HepG2 (cell line): ENCODE results near the gene PKIB. TPM values are rescaled to one million over a fixed set of nuclear protein-coding genes. Genes with fewer than 3 reads are reported as not detected.
"Not testable (repeated sequence)": the region's sequence is repeated elsewhere in the genome, so short reads cannot be mapped to it uniquely, and the experiment has no call there.

Source experiments
- ATAC-seq: fragments of 200-7000 bp; cut with Tn5 transposase; 3 replicates; pipeline ENCODE4 v1.9.1; 2020; ENCODE audit warnings: mild to moderate bottlenecking, moderate library complexity
- BruUV-seq: library from RNA; stranded (reverse); fragments of 400-500 nt; replicated peaks from 2 replicates; lab custom pipeline; 2021; lab: Mats Ljungman, UMichigan
- CTCF ChIA-PET: fragments of 300-600 bp; formaldehyde crosslinking; extraction: SDS; loops from one replicate; lab custom pipeline; 2021; ENCODE audit warnings: low total read pairs, inconsistent platforms, low intra/inter-chr PET ratio; lab: Yijun Ruan, JAX
- POLR2A ChIA-PET: fragments of 350-600 bp; sonication (Branson Sonifier 250); formaldehyde crosslinking; loops from one replicate; lab custom pipeline; 2020; ENCODE audit warnings: antibody characterized with exemption, inconsistent platforms; lab: Yijun Ruan, JAX
- DNase-seq: peaks from one replicate; pipeline ENCODE4 v3.0.0-alpha.2; 2015; ENCODE audit warnings: low spot score
- FAIRE-seq: peaks from 3 replicates; lab custom pipeline; 2011; peaks lifted over from hg19 to GRCh38; lab: Jason Lieb, UNC
- H2AFZ ChIP-seq: one replicate; pipeline ENCODE4 v1.6.1; 2011; ENCODE audit warnings: low read length, inconsistent platforms
- H3K27ac ChIP-seq: fragments of 300-600 bp; 3 replicates; pipeline ENCODE4 v1.8.0; 2011; ENCODE audit warnings: mixed run types, mild to moderate bottlenecking, mixed read lengths, low read length, inconsistent platforms; ENCODE audit not compliant: insufficient read depth; ENCODE audit errors: extremely low read length
- H3K27me3 ChIP-seq, 2 experiments: fragments of 200-600 bp in 1 of 2; 2 replicates in 1 of 2; 3 replicates in 1 of 2; pipeline versions ENCODE4 v1.6.0 to v1.8.0; 2011; ENCODE audit warnings: low read length in 2 of 2, mild to moderate bottlenecking in 2 of 2, moderate library complexity in 2 of 2, inconsistent platforms in 1 of 2; ENCODE audit not compliant: insufficient read depth in 2 of 2, control insufficient read depth in 1 of 2
- H3K36me3 ChIP-seq, 2 experiments: fragments of 200-600 bp in 1 of 2; replicated peaks in 1 of 2; 2 replicates in 1 of 2; 3 replicates in 1 of 2; pipeline versions ENCODE4 v1.5.1 to v1.8.0; 2011; ENCODE audit warnings: low read length in 2 of 2, inconsistent platforms in 1 of 2; ENCODE audit not compliant: insufficient read depth in 2 of 2, control insufficient read depth in 1 of 2
- H3K4me1 ChIP-seq: 2 replicates; pipeline ENCODE4 v1.5.1; 2012; ENCODE audit warnings: low read length, inconsistent platforms; ENCODE audit not compliant: insufficient read depth
- H3K4me2 ChIP-seq: 2 replicates; pipeline ENCODE4 v1.6.0; 2011; ENCODE audit warnings: low read depth, low read length, inconsistent platforms
- H3K4me3 ChIP-seq, 3 experiments: fragments of 200-600 bp in 1 of 3; sonication (generic), shearing (Covaris generic) in 1 of 3; replicated peaks in 1 of 3; 2 replicates each; pipeline ENCODE4 v1.5.1; 2011 to 2016; ENCODE audit warnings: low read length in 3 of 3, inconsistent platforms in 2 of 3, low read depth in 2 of 3, mild to moderate bottlenecking in 2 of 3, control low read depth in 1 of 3, mixed read lengths in 1 of 3; ENCODE audit not compliant: insufficient read depth in 1 of 3
- H3K79me2 ChIP-seq: one replicate; pipeline ENCODE4 v1.6.1; 2011; ENCODE audit warnings: low read length, inconsistent platforms; ENCODE audit not compliant: insufficient read depth
- H3K9ac ChIP-seq: 2 replicates; pipeline ENCODE4 v1.6.0; 2011; ENCODE audit warnings: mild to moderate bottlenecking, low read depth, low read length, inconsistent platforms; ENCODE audit not compliant: insufficient read depth
- H3K9me3 ChIP-seq: 2 replicates; pipeline ENCODE4 v1.5.1; 2012; ENCODE audit warnings: mild to moderate bottlenecking, low read length
- H4K20me1 ChIP-seq: 2 replicates; pipeline ENCODE4 v1.6.0; 2011; ENCODE audit warnings: inconsistent platforms, mild to moderate bottlenecking, low read length, moderate library complexity; ENCODE audit not compliant: insufficient read depth
- SMC3 ChIP-seq: IDR thresholded peaks from 2 replicates; pipeline ENCODE4 v1.6.1; 2011; ENCODE audit warnings: low read length, improper control_type of control experiment
- STAG1 ChIP-seq: sonication (generic); formaldehyde crosslinking; IDR thresholded peaks from 2 replicates; pipeline ENCODE4 v1.4.0; 2020; ENCODE audit warnings: missing genetic modification reagents
- WGBS: methylation state at CpG from one replicate; pipeline ENCODE4 v1.1.6; 2017; ENCODE audit warnings: low lambda C conversion rate; 5-methylcytosine and 5-hydroxymethylcytosine counted together
- in situ Hi-C: cut with HindIII; loops from 2 replicates; pipeline ENCODE4 v1.10.0; 2017; ENCODE audit warnings: low pct_unique_long_range_greater_than_20kb; ENCODE audit not compliant: extremely low pct_ligation_motif_present
- intact Hi-C: fragments of 100-400 bp; cut with micrococcal nuclease; formaldehyde crosslinking; loops from one replicate; pipeline ENCODE4 v1.10.0; 2022; ENCODE audit not compliant: unreplicated experiment
- polyA plus RNA-seq, 8 experiments: library from polyadenylated mRNA; depleted of rRNA in 3 of 8; stranded (reverse) in 7 of 8; unstranded in 1 of 8; fragments of >200 nt; fragmentation: Illumina TruSeq in 4 of 8; extraction: Trizol in 4 of 8; gene quantifications; 2 replicates each; pipeline versions ENCODE4 v1.2.1 to v1.2.3, GENCODE V29; 2011 to 2016; ENCODE audit warnings: low read depth in 4 of 8, missing spikeins in 1 of 8, mixed read lengths in 1 of 8; ENCODE audit not compliant: insufficient read depth in 1 of 8
- total RNA-seq, 5 experiments: library from RNA; depleted of rRNA; stranded (reverse); fragments of >200 nt; fragmentation: Illumina TruSeq; extraction: Trizol; gene quantifications; 2 replicates each; pipeline ENCODE4 v1.2.3, GENCODE V29; 2016; ENCODE audit warnings: low read depth in 1 of 5
- TF ChIP-seq, protein P1 (sequence below): sonication (generic); formaldehyde crosslinking; IDR thresholded peaks from 2 replicates; pipeline ENCODE4 v1.5.0; 2020; ENCODE audit warnings: mild to moderate bottlenecking, missing genetic modification reagents, moderate library complexity

The PKIB gene
- total and polyA plus RNA-seq, 2 of the 13 experiments (the other 11 are each of a cell fraction or from before 2014, with no cell fraction given) = 1.4 to 1.5 TPM

DNA sequence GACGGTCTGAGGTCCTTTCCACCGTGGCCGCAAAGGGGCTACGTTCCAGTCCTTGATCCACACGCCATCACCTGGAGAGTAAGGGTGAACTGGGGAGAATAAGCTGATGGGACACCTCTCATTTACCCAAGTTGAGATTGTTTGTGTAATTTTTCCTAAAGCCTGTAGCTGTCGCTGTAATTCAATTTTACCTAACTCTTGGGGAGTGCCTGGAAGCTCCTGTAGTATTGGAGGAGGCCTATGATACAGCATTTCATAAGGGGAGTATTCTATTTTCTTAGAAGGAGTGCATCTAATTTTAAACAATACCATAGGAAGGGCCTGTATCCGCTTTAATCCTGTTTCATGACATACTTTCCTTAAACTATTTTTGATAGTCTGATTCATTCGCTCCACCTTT lies 134.0 kb downstream of the PKIB start:
- not testable (repeated sequence) for BruUV-seq, H3K79me2 ChIP-seq, H4K20me1 ChIP-seq, H2AFZ ChIP-seq, H3K9me3 ChIP-seq, FAIRE-seq, H3K4me1 ChIP-seq, H3K27me3 ChIP-seq, H3K27ac ChIP-seq, H3K36me3 ChIP-seq, H3K4me2 ChIP-seq, H3K4me3 ChIP-seq, H3K9ac ChIP-seq
- 16% methylated on average over 8 of the region's 8 CpGs for WGBS
- ChIA-PET POLR2A (interaction anchor here (0.9 kb wide), 1 partner anchor 95 kb away, joined by 5 read pairs; no protein-coding TSS in a partner anchor), CTCF (interaction anchor here (4.1 kb wide), 1 partner anchor 95 kb away, joined by 33 read pairs; no protein-coding TSS in a partner anchor)
- in situ Hi-C loops = loop anchor here (25.0 kb wide), 1 partner anchor 568 kb away; no protein-coding TSS in a partner anchor
- TF ChIP-seq SMC3 (peak; percentile 50), STAG1 (CRISPR knock-in tag) (peak; percentile 44)
- TF ChIP-seq, protein P1, sequence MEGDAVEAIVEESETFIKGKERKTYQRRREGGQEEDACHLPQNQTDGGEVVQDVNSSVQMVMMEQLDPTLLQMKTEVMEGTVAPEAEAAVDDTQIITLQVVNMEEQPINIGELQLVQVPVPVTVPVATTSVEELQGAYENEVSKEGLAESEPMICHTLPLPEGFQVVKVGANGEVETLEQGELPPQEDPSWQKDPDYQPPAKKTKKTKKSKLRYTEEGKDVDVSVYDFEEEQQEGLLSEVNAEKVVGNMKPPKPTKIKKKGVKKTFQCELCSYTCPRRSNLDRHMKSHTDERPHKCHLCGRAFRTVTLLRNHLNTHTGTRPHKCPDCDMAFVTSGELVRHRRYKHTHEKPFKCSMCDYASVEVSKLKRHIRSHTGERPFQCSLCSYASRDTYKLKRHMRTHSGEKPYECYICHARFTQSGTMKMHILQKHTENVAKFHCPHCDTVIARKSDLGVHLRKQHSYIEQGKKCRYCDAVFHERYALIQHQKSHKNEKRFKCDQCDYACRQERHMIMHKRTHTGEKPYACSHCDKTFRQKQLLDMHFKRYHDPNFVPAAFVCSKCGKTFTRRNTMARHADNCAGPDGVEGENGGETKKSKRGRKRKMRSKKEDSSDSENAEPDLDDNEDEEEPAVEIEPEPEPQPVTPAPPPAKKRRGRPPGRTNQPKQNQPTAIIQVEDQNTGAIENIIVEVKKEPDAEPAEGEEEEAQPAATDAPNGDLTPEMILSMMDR (CRISPR knock-in tag) = peak; percentile 46
- DNase-seq (peak; percentile 20), ATAC-seq (peak; percentile 57; the same call in 2 of the 3 replicates)
- intact Hi-C loops = loop anchor here (1.0 kb wide), 1 partner anchor 95 kb away; no protein-coding TSS in a partner anchor

DNA sequence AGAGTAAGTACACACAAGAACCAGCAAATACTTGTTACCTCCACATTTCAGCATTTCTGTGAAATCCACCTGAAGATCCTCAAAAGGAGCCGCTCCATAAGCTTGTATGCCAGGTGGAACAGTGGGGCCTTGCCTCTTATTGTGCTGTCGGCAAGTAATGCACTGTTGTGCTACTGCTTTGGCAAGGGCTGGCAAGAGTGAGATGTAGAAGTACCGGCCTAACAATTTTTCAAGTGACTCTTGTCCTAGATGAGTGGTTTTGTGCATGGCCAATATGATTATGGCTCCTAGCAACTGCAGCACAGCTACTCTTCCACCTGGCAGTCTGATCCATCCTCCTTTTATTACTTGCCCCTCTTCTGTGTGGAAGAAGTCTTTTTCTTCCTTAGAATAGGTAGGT lies 134.7 kb downstream of the PKIB start:
- H3K4me2 ChIP-seq, H2AFZ ChIP-seq, DNase-seq, FAIRE-seq, H3K36me3 ChIP-seq, H3K79me2 ChIP-seq, H3K4me3 ChIP-seq, ATAC-seq, H3K27ac ChIP-seq, H3K9me3 ChIP-seq, H3K4me1 ChIP-seq, BruUV-seq, H3K27me3 ChIP-seq, H4K20me1 ChIP-seq, H3K9ac ChIP-seq, POLR2A ChIA-PET: not testable (repeated sequence)
- intact Hi-C loops (loop anchor here (1.0 kb wide), 1 partner anchor 94 kb away; no protein-coding TSS in a partner anchor), in situ Hi-C loops (loop anchor here (25.0 kb wide), 1 partner anchor 567 kb away; no protein-coding TSS in a partner anchor)
- CTCF ChIA-PET = interaction anchor here (4.1 kb wide), 1 partner anchor 94 kb away, joined by 33 read pairs; no protein-coding TSS in a partner anchor
- 37% methylated on average over 3 of the region's 3 CpGs for whole genome bisulfite sequencing
